B cell (primary cell): Measurements from ENCODE around the gene RASA1.

Experiments used
- CTCF ChIP-seq: fragments of 200-600 bp; IDR thresholded peaks from one replicate; pipeline ENCODE4 v1.8.0; 2022; ENCODE audit warnings: antibody characterized with exemption, mild to moderate bottlenecking
- EZH2 ChIP-seq: IDR thresholded peaks from 2 replicates; pipeline ENCODE4 v1.6.1; 2012; ENCODE audit warnings: borderline replicate concordance, low read depth, mild to moderate bottlenecking, moderate library complexity, low read length; ENCODE audit not compliant: insufficient read depth, poor library complexity, severe bottlenecking

GRCh38 chr5:87340716-87341115, 73.0 kb downstream of the RASA1 start:
- TF ChIP-seq CTCF (no peak), EZH2 (no peak)
